Retinal pigment epithelial cell (primary cell): Measurements from ENCODE around the gene CPE.
A peak's percentile ranks its signal among the peaks of the same experiment; 100 is the strongest.

Experiments used
- DNase-seq: peaks from one replicate; pipeline ENCODE4 v3.0.0-alpha.2; 2010; ENCODE audit warnings: low read depth
- H3K4me3 ChIP-seq: 2 replicates; pipeline ENCODE4 v1.5.1; 2011; ENCODE audit warnings: mild to moderate bottlenecking, low read length, control low read depth, moderate library complexity
- CTCF ChIP-seq: conservative IDR thresholded peaks from 2 replicates; pipeline ENCODE4 v1.5.1; 2011; ENCODE audit warnings: low read depth, low read length, control low read depth, inconsistent platforms

The CPE gene

DNA sequence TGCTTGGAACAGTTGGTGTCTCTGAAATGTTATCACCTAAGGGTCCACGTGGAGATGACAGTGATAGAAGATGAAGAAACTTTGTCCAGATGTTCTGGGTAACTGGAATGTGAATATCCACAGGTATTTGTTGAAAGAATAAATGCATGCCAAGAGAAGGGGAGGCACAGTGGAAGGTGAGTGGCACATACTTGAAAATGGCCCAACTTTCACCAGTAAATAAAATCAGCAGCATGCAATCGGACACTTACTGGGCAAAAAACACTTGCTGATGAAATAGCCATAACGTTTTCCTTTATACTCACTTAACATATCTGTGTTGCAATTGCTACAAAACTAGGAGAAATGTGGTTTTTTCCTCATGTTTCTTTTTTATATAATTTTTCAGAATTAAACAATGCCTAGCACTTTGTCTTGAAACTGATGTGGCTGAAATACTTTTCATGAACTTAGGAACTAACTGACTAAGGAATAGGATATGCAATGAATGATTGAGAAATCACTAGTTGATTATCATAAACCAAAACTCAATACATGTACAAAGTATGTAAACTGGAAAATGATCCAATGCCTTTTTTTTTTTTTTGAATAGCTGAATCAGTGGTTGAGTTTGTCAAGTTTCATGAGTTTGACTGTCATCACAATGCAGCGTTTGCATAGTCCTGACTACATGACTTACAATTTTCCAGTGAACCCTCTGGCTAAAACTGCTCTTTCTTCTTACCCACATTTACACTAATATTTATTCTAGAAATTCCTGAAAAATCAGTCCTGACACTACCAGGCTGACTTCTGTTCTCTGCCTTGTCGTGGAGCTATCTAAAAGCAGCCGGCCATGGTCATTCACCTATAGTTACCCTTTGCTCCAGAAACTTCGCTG lies 127.4 kb downstream of the CPE start:
- no peak for TF ChIP-seq CTCF
- no peak overlapping the region for H3K4me3 ChIP-seq
- DNase-seq, result no peak

GRCh38 chr4:165506849-165507248 lies 128.0 kb downstream of the CPE start:
- no peak for TF ChIP-seq CTCF
- DNase-seq, result peak; percentile 52
- H3K4me3 ChIP-seq, result no peak overlapping the region

- H3K4me3 ChIP-seq, result no peak overlapping the region
- TF ChIP-seq CTCF, result no peak
- no peak for DNase-seq
These were observed 128.6 kb downstream of the CPE start for GRCh38 chr4:165507381-165507780.

- no peak for TF ChIP-seq CTCF
- DNase-seq, result no peak
- H3K4me3 ChIP-seq, result no peak overlapping the region
These were observed 129.7 kb downstream of the CPE start for GRCh38 chr4:165508372-165509120.

DNA sequence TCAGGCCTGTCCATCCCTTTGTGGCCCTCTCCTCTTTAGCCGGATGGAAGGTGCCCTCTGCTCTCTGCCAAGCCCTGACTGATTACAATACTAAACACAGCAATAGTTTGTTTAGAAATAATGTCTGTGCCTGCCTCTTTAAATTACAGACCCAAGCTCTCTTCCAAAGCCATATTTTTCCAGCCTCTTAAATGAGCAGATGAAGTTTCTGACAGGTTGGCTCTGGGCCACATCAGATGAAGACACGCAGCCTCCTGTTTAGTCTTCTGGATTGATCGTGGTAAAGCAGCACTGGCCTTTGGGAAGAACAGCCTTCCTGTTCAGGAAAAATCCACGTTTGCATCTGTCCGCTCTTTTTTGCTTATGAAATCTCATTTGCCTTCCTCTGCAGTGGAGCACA lies 133.6 kb downstream of the CPE start:
- H3K4me3 ChIP-seq, result no peak overlapping the region
- TF ChIP-seq CTCF, result no peak
- no peak for DNase-seq

- H3K4me3 ChIP-seq, result no peak overlapping the region
- no peak for TF ChIP-seq CTCF
- no peak for DNase-seq
These were observed 135.9 kb downstream of the CPE start for GRCh38 chr4:165514739-165515138.
